SH-SY5Y (cell line): ENCODE results near the gene ZMAT2.

Source experiments
- GATA2 ChIP-seq: IDR thresholded peaks from 2 replicates; pipeline ENCODE4 v1.6.1; 2011; ENCODE audit warnings: mild to moderate bottlenecking, low read depth, low read length
- GATA3 ChIP-seq: IDR thresholded peaks from 2 replicates; pipeline ENCODE4 v1.6.1; 2011; ENCODE audit warnings: low read depth, mild to moderate bottlenecking, low read length, moderate library complexity

- TF ChIP-seq GATA3 (no peak), GATA2 (no peak)
Observed at GRCh38 chr5:140672455-140673186, 27.6 kb upstream of the ZMAT2 start.
